ENCODE data around the gene ADAMTS9. TPM values are rescaled to one million over a fixed set of nuclear protein-coding genes. Genes with fewer than 3 reads are reported as not detected.

ADAMTS9 gene
- total RNA-seq, 1 experiment from 2014 or later, result 0.46 TPM

DNA sequence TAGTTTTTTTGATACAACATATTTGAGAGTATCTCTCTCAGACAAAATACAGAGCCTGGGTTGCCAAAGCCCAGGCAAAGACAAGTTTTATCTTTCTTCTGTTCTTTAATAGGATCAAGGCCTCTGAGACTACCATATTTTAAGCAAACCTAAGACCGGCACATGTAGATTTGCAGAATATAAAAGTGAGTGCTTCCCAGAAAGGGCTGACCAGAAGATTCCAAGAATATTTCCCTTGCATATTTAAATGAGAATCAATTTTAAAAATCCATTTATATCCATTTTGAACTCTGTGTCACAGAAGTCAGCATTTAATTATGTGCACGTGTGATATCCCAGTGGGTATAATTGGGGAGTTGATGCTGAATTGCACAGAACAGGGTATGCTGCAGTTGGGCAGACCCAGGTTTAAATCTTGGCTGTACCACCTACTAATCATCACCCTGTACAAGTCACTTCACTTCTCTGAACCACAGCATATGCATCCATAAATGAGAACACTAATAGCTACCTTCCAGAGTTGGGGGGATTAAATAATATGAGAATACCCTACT lies 191.9 kb downstream of the ADAMTS9 start:
- Histone ChIP-seq H3K9ac (ENCODE audit: extremely low read depth, insufficient read length, low read length) (no peak overlapping the region), H4K8ac (replicated peaks; ENCODE audit: insufficient read length, low read depth, low read length) (no peak overlapping the region), H2AFZ (ENCODE audit: low read length) (no peak overlapping the region), H3K9me3 (ENCODE audit: control insufficient read depth, low read depth, low read length) (no peaks in the 10 kb centered on the region), H3K4me1 (ENCODE audit: insufficient read depth, low read length) (peaks cover 2% of the 10 kb centered on the region; the same call in 1 of the 2 replicates), H3K18ac (ENCODE audit: insufficient read length, low read depth, low read length) (no peak overlapping the region), H3K79me1 (ENCODE audit: insufficient read depth, low read depth, low read length, poor library complexity, severe bottlenecking) (no peaks in the 10 kb centered on the region), H3K23me2 (ENCODE audit: insufficient read length, low read depth, low read length, poor library complexity, severe bottlenecking) (no peaks in the 10 kb centered on the region), H3K23ac (ENCODE audit: insufficient read length, low read depth, low read length) (no peak overlapping the region), H3K14ac (ENCODE audit: insufficient read depth, low read length) (no peak overlapping the region), H2AK5ac (ENCODE audit: insufficient read length, low read length) (no peak overlapping the region), H3K79me2 (ENCODE audit: insufficient read depth, low read length) (no peaks in the 10 kb centered on the region), H3K4me2 (ENCODE audit: insufficient read depth, insufficient read length, low read length) (no peak overlapping the region), H2BK12ac (ENCODE audit: insufficient read length, low read depth, low read length) (no peak overlapping the region), H3K4ac (ENCODE audit: low read depth, low read length) (no peak overlapping the region), H4K91ac (ENCODE audit: insufficient read length, low read depth, low read length) (no peak overlapping the region), H2BK15ac (ENCODE audit: low read depth, low read length) (no peak overlapping the region), H4K20me1 (ENCODE audit: control insufficient read depth, insufficient read depth, insufficient read length) (no peaks in the 10 kb centered on the region), H2BK20ac (ENCODE audit: low read depth, low read length, poor library complexity, severe bottlenecking) (no peak overlapping the region), H2BK120ac (ENCODE audit: low read depth, low read length, poor library complexity, severe bottlenecking) (no peak overlapping the region), H3T11ph (ENCODE audit: low read length) (no peak overlapping the region), H3K56ac (ENCODE audit: insufficient read length, low read depth, low read length) (no peak overlapping the region), H3K27me3 (ENCODE audit: insufficient read depth, low read length) (no peaks in the 10 kb centered on the region), H4K5ac (ENCODE audit: insufficient read length, low read depth, low read length) (no peak overlapping the region), H2BK5ac (ENCODE audit: insufficient read length, low read length) (no peak overlapping the region), H3K27ac (ENCODE audit: insufficient read length, low read depth, low read length) (no peak overlapping the region)
- TF ChIP-seq, protein P1, sequence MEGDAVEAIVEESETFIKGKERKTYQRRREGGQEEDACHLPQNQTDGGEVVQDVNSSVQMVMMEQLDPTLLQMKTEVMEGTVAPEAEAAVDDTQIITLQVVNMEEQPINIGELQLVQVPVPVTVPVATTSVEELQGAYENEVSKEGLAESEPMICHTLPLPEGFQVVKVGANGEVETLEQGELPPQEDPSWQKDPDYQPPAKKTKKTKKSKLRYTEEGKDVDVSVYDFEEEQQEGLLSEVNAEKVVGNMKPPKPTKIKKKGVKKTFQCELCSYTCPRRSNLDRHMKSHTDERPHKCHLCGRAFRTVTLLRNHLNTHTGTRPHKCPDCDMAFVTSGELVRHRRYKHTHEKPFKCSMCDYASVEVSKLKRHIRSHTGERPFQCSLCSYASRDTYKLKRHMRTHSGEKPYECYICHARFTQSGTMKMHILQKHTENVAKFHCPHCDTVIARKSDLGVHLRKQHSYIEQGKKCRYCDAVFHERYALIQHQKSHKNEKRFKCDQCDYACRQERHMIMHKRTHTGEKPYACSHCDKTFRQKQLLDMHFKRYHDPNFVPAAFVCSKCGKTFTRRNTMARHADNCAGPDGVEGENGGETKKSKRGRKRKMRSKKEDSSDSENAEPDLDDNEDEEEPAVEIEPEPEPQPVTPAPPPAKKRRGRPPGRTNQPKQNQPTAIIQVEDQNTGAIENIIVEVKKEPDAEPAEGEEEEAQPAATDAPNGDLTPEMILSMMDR (conservative IDR thresholded peaks at IDR 0.05), result no peak
- Mint-ChIP-seq H3K4me1 (peaks cover 18 to 28% of the 10 kb centered on the region in 2 experiments), H3K27me3 (ENCODE audit: low read depth) (peaks cover 8% of the 10 kb centered on the region), H3K4me3 (no peak overlapping the region), H3K27ac (no peak overlapping the region), H3K36me3 (ENCODE audit: insufficient read depth in 1 of 3, low read depth in 3 of 3) (no peaks in the 10 kb centered on the region), H3K9me3 (no peaks in the 10 kb centered on the region)
- DNase-seq, result no peak
- WGBS (ENCODE audit: extremely low coverage, insufficient read length, low lambda C conversion rate), result no CpG with 5 or more reads among the region's 2 CpGs
